DOHH2 (cell line): ENCODE measurements around the gene XIRP2.

Source experiments
- H3F3A ChIP-seq: fragments of 200-600 bp; sonication (generic), shearing (Covaris generic); 2 replicates; pipeline ENCODE4 v1.6.0; 2016; ENCODE audit warnings: antibody characterized with exemption, mild to moderate bottlenecking; ENCODE audit not compliant: control insufficient read depth, insufficient read depth
- H3K27ac ChIP-seq: fragments of 200-600 bp; sonication (generic); 2 replicates; pipeline ENCODE4 v1.5.1; 2014; ENCODE audit warnings: low read depth, mild to moderate bottlenecking, low read length, moderate library complexity
- H3K27me3 ChIP-seq: fragments of 200-600 bp; sonication (generic); 2 replicates; pipeline ENCODE4 v1.6.1; 2014; ENCODE audit warnings: mild to moderate bottlenecking, low read length, mixed read lengths; ENCODE audit not compliant: control insufficient read depth
- H3K36me3 ChIP-seq: fragments of 200-600 bp; sonication (generic); 2 replicates; pipeline ENCODE4 v1.6.1; 2014; ENCODE audit warnings: mild to moderate bottlenecking, low read length, moderate library complexity, mixed read lengths; ENCODE audit not compliant: control insufficient read depth
- H3K4me1 ChIP-seq: fragments of 200-600 bp; sonication (generic); 2 replicates; pipeline ENCODE4 v1.6.1; 2014; ENCODE audit warnings: mild to moderate bottlenecking, low read length, mixed read lengths; ENCODE audit not compliant: control insufficient read depth
- H3K4me2 ChIP-seq: fragments of 200-600 bp; sonication (generic); 2 replicates; pipeline ENCODE4 v1.6.0; 2014; ENCODE audit warnings: mild to moderate bottlenecking, low read length, moderate library complexity
- H3K4me3 ChIP-seq: fragments of 200-600 bp; sonication (generic); 2 replicates; pipeline ENCODE4 v1.5.1; 2014; ENCODE audit warnings: mild to moderate bottlenecking, low read length, mixed read lengths
- H3K79me2 ChIP-seq: fragments of 200-600 bp; sonication (generic); 2 replicates; pipeline ENCODE4 v1.6.1; 2014; ENCODE audit warnings: mild to moderate bottlenecking, low read length, mixed read lengths; ENCODE audit not compliant: control insufficient read depth
- H3K9me2 ChIP-seq: fragments of 200-600 bp; sonication (generic); replicated peaks from 2 replicates; pipeline ENCODE4 v1.6.1; 2014; ENCODE audit warnings: mild to moderate bottlenecking, low read length, mixed read lengths; ENCODE audit not compliant: control insufficient read depth
- H3K9me3 ChIP-seq: fragments of 200-600 bp; sonication (generic); 2 replicates; pipeline ENCODE4 v1.6.1; 2014; ENCODE audit warnings: antibody characterized with exemption, low read length, mixed read lengths; ENCODE audit not compliant: control insufficient read depth, insufficient read depth
- H4K20me1 ChIP-seq: fragments of 200-600 bp; sonication (generic); 2 replicates; pipeline ENCODE4 v1.6.0; 2014; ENCODE audit warnings: low read depth, mild to moderate bottlenecking, antibody characterized with exemption, low read length, moderate library complexity; ENCODE audit not compliant: control insufficient read depth, insufficient read depth
- EZH2phosphoT487 ChIP-seq: fragments of 200-600 bp; sonication (generic); IDR thresholded peaks from 2 replicates; pipeline ENCODE4 v1.6.1; 2017; ENCODE audit warnings: borderline replicate concordance, mild to moderate bottlenecking, antibody characterized with exemption, low read length, moderate library complexity, mixed read lengths
- TF ChIP-seq, protein P1 (sequence below): fragments of 200-600 bp; sonication (generic); IDR thresholded peaks from one replicate; pipeline ENCODE4 v1.5.1; 2014; ENCODE audit warnings: antibody characterized with exemption, mild to moderate bottlenecking, low read depth, low read length; ENCODE audit not compliant: poor library complexity, severe bottlenecking

Gene XIRP2

DNA sequence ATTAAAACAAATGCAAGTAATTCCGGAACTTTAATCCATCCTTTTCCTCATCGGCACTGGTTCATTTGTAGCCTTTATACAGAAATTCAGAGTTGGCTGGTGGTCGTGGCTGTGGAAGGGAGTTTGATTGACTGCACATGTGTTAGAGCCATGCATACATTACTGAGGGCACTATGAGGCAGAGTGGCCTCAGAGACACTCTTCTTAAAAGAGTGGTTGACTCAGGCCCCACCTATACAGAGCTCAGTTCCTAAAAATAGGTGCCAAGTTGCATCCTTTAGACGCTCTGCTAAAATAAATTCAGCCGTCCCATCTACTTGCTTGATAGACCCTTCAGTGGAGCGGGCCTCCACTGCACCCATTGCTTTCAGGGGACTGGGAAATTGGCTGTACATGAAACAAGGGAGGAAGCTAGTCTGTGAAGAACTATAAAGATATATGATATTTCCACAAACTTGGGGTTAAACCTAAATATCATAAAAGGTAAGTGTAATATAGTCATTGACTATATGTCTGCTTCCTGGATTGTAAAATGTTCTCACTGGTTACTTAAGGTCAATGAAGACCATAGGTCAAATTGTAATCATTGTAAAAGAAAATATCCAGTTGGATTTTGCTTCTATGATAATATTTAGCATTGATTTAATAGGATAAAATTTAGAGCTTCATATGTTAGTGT lies 298.9 kb downstream of the XIRP2 start:
- H3K79me2 ChIP-seq: no peaks in the 10 kb centered on the region
- H3K4me3 ChIP-seq: no peak overlapping the region
- no peaks in the 10 kb centered on the region for H3K4me1 ChIP-seq
- no peaks in the 10 kb centered on the region for H3K9me2 ChIP-seq
- no peak overlapping the region for H3K27ac ChIP-seq
- H3K36me3 ChIP-seq: no peaks in the 10 kb centered on the region
- no peaks in the 10 kb centered on the region for H3K9me3 ChIP-seq
- TF ChIP-seq, protein P1, sequence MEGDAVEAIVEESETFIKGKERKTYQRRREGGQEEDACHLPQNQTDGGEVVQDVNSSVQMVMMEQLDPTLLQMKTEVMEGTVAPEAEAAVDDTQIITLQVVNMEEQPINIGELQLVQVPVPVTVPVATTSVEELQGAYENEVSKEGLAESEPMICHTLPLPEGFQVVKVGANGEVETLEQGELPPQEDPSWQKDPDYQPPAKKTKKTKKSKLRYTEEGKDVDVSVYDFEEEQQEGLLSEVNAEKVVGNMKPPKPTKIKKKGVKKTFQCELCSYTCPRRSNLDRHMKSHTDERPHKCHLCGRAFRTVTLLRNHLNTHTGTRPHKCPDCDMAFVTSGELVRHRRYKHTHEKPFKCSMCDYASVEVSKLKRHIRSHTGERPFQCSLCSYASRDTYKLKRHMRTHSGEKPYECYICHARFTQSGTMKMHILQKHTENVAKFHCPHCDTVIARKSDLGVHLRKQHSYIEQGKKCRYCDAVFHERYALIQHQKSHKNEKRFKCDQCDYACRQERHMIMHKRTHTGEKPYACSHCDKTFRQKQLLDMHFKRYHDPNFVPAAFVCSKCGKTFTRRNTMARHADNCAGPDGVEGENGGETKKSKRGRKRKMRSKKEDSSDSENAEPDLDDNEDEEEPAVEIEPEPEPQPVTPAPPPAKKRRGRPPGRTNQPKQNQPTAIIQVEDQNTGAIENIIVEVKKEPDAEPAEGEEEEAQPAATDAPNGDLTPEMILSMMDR: no peak
- TF ChIP-seq EZH2phosphoT487: no peak
- no peaks in the 10 kb centered on the region for H4K20me1 ChIP-seq
- no peaks in the 10 kb centered on the region for H3F3A ChIP-seq
- no peaks in the 10 kb centered on the region for H3K27me3 ChIP-seq
- no peak overlapping the region for H3K4me2 ChIP-seq

DNA sequence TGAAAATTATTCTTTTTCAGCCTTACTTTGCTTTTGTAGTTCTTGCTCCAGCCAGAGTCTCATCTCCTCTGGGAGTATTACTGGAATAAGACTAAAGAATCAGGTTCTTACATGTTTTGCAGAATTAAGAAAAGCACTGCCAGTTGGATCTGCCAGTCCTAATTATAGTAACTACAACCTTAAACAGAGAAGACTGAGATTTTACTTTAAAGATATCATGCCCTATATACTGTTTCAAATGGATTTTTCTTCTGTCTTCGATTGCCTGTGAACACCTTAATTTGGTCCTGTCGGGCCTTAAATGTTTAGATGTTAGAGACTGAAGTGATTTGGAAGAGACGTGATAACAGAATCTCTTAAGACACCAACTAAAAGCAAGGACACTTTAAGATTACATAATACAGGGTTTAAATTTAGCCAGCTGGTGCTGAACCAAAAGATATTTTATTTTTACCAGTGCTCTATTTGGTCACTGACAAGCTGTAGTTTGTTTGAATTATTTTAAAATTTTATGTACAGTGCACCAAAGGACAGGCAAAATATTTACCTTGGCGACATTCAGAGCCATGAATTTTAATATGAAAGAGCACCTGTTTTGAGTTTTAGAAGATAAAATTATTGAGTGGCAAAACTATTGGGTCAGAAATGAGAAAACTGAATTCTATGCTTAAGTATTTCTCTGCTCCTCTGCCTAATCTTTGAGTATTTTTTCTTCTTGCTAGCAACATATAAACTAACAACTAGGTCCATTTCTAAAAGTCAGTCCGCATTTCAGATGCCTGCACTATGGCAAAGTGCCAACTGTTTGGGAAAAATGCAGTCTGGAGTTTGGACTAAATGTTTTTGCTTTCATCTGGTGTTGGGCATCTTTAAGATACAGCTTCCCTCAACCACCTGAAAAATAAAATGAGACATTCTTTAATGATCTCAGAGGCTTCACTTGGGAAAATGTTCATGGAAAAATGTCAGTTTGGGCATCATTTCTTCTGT lies 300.0 kb downstream of the XIRP2 start:
- TF ChIP-seq, protein P1: no peak
- no peak for TF ChIP-seq EZH2phosphoT487
- H3K4me1 ChIP-seq: no peaks in the 10 kb centered on the region
- H3K4me2 ChIP-seq: no peak overlapping the region
- H4K20me1 ChIP-seq: no peaks in the 10 kb centered on the region
- no peaks in the 10 kb centered on the region for H3K9me2 ChIP-seq
- no peaks in the 10 kb centered on the region for H3K36me3 ChIP-seq
- no peak overlapping the region for H3K4me3 ChIP-seq
- H3K9me3 ChIP-seq: no peaks in the 10 kb centered on the region
- no peak overlapping the region for H3K27ac ChIP-seq
- H3K27me3 ChIP-seq: no peaks in the 10 kb centered on the region
- no peaks in the 10 kb centered on the region for H3F3A ChIP-seq
- no peaks in the 10 kb centered on the region for H3K79me2 ChIP-seq

DNA sequence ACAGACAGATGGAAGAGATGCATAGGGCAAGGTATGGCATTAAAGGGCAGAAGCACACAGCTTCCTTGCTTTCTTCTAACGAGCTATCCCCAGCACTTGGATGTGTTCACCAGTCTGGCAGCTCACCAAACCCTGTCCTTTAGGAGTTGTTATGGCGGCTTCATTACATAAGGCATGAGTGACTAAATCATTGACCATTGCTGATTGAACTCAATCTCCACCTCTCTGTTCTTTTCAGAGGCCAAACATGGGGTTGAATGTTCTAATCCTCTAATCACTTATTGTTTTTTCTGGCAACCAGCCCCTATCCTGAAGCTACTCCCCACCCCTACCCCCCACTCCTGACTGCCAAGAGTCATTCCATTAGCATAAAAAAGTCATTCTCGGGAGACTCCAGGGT lies 301.8 kb downstream of the XIRP2 start:
- H4K20me1 ChIP-seq: no peaks in the 10 kb centered on the region
- H3F3A ChIP-seq: no peaks in the 10 kb centered on the region
- H3K79me2 ChIP-seq: no peaks in the 10 kb centered on the region
- H3K4me1 ChIP-seq: no peaks in the 10 kb centered on the region
- no peak overlapping the region for H3K4me3 ChIP-seq
- no peak for TF ChIP-seq EZH2phosphoT487
- TF ChIP-seq, protein P1: no peak
- H3K27me3 ChIP-seq: no peaks in the 10 kb centered on the region
- no peak overlapping the region for H3K27ac ChIP-seq
- H3K36me3 ChIP-seq: no peaks in the 10 kb centered on the region
- H3K9me3 ChIP-seq: no peaks in the 10 kb centered on the region
- no peak overlapping the region for H3K4me2 ChIP-seq
- H3K9me2 ChIP-seq: no peaks in the 10 kb centered on the region
